Lower lobe of right lung (tissue), 2 donors: ENCODE measurements around the gene SMARCD2. TPM values are rescaled to one million over a fixed set of nuclear protein-coding genes. Genes with fewer than 3 reads are reported as not detected.
"Not testable (repeated sequence)": the region's sequence is repeated elsewhere in the genome, so short reads cannot be mapped to it uniquely, and the experiment has no call there.

Experiments used
- ATAC-seq, 2 donors: fragments of 200-7000 bp; cut with Tn5 transposase; one replicate each; pipeline ENCODE4 v1.9.1; 2020 to 2022; ENCODE audit warnings: mild to moderate bottlenecking in 2 of 2, moderate library complexity in 2 of 2
- DNase-seq: peaks from one replicate; pipeline ENCODE4 v3.0.0-alpha.2; 2020
- H3K27ac ChIP-seq: fragments of 200-600 bp; one replicate; pipeline ENCODE4 v1.8.0; 2022
- H3K27me3 ChIP-seq: fragments of 200-600 bp; one replicate; pipeline ENCODE4 v1.8.0; 2022; ENCODE audit warnings: low read depth
- H3K36me3 ChIP-seq: fragments of 200-600 bp; one replicate; pipeline ENCODE4 v1.8.0; 2022; ENCODE audit warnings: mild to moderate bottlenecking
- H3K4me1 ChIP-seq: fragments of 200-600 bp; one replicate; pipeline ENCODE4 v1.8.0; 2022
- H3K4me3 ChIP-seq: fragments of 200-600 bp; one replicate; pipeline ENCODE4 v1.8.0; 2022; ENCODE audit warnings: mild to moderate bottlenecking
- H3K9me3 ChIP-seq: fragments of 200-600 bp; one replicate; pipeline ENCODE4 v1.8.0; 2022
- CTCF ChIP-seq: fragments of 200-600 bp; IDR thresholded peaks from one replicate; pipeline ENCODE4 v1.8.0; 2022; ENCODE audit warnings: antibody characterized with exemption, mild to moderate bottlenecking
- intact Hi-C: fragments of 100-400 bp; cut with DNase I; formaldehyde crosslinking; loops from one replicate; pipeline ENCODE4 v1.11.0; 2022
- total RNA-seq: library from RNA; stranded (reverse); fragmentation: NEBNext Ultra II Directional; extraction: Animal tissue kit (Norgen Biotek cat#: 25700); gene quantifications from one replicate; pipeline ENCODE4 v1.2.1, GENCODE V29; 2021
- donor health status: DM: no; HTN: yes; CAD: no; lungs with severe emphysema.

Gene SMARCD2
- total RNA-seq, 1 donor from 2014 or later: 80.9 TPM

GRCh38 chr17:63848834-63849689 is 6.6 kb upstream of the SMARCD2 start:
- no peaks in the 10 kb centered on the region for H3K36me3 ChIP-seq
- ATAC-seq: peak; percentile 97

GRCh38 chr17:63847525-63848249 is 5.2 kb upstream of the SMARCD2 start:
- H3K4me1 ChIP-seq: peaks cover 17% of the 10 kb centered on the region
- no peak overlapping the region for H3K4me3 ChIP-seq
- H3K36me3 ChIP-seq: no peaks in the 10 kb centered on the region
- intact Hi-C loops: no loop called here
- no peak for DNase-seq
- no peak for TF ChIP-seq CTCF
- no peaks in the 10 kb centered on the region for H3K27me3 ChIP-seq
- peaks cover 3% of the 10 kb centered on the region for H3K9me3 ChIP-seq
- no peak for ATAC-seq
- no peak overlapping the region for H3K27ac ChIP-seq

More at GRCh38 chr17:63848834-63849689, 6.6 kb upstream of the SMARCD2 start:
- intact Hi-C loops: no loop called here
- H3K4me3 ChIP-seq: peak overlapping the region; percentile 43
- peak; percentile 95 for DNase-seq
- H3K27me3 ChIP-seq: no peaks in the 10 kb centered on the region
- H3K4me1 ChIP-seq: peaks cover 10% of the 10 kb centered on the region
- H3K27ac ChIP-seq: peak overlapping the region; percentile 78
- TF ChIP-seq CTCF: peak; percentile 54
- H3K9me3 ChIP-seq: peaks cover 3% of the 10 kb centered on the region

- peaks cover 28% of the 10 kb centered on the region for H3K4me1 ChIP-seq
- ATAC-seq: no peak
- no peaks in the 10 kb centered on the region for H3K27me3 ChIP-seq
- TF ChIP-seq CTCF: no peak
- H3K9me3 ChIP-seq: peaks cover 3% of the 10 kb centered on the region
- no peaks in the 10 kb centered on the region for H3K36me3 ChIP-seq
- intact Hi-C loops: no loop called here
- H3K27ac ChIP-seq: no peak overlapping the region
- H3K4me3 ChIP-seq: no peak overlapping the region
- DNase-seq: no peak
Measured at GRCh38 chr17:63845509-63845908, 3.0 kb upstream of the SMARCD2 start.

GRCh38 chr17:63843910-63844677 is 1.6 kb upstream of the SMARCD2 start:
- Histone ChIP-seq H3K9me3 (peaks cover 3% of the 10 kb centered on the region), H3K4me3 (peak overlapping the region; percentile 97)

GRCh38 chr17:63843387-63843888 is 953 bp upstream of the SMARCD2 start:
- ATAC-seq (peak; percentile 7 to 8), DNase-seq (peak; percentile 58)
- intact Hi-C loops, H3K36me3 ChIP-seq, H3K27me3 ChIP-seq, H3K9me3 ChIP-seq: not testable (repeated sequence)
- peak overlapping the region; percentile 90 for H3K27ac ChIP-seq
- peaks cover 42% of the 10 kb centered on the region for H3K4me1 ChIP-seq
- H3K4me3 ChIP-seq: peak overlapping the region; percentile 97

More at GRCh38 chr17:63843910-63844677, 1.6 kb upstream of the SMARCD2 start:
- ATAC-seq (no peak), DNase-seq (no peak)
- TF ChIP-seq CTCF: no peak
- Histone ChIP-seq H3K27ac (peak overlapping the region; percentile 90), H3K4me1 (peaks cover 42% of the 10 kb centered on the region), H3K27me3 (no peaks in the 10 kb centered on the region), H3K36me3 (no peaks in the 10 kb centered on the region)
- intact Hi-C loops: no loop called here
